ENCODE data around the gene BTN1A1. TPM values are rescaled to one million over a fixed set of nuclear protein-coding genes. Genes with fewer than 3 reads are reported as not detected.

Gene BTN1A1
- total and polyA plus RNA-seq, 9 of the 15 experiments (the other 6 are each of a cell fraction or from before 2014, with no cell fraction given): 0.01 to 0.15 (median 0.06) TPM; not detected in 4

DNA sequence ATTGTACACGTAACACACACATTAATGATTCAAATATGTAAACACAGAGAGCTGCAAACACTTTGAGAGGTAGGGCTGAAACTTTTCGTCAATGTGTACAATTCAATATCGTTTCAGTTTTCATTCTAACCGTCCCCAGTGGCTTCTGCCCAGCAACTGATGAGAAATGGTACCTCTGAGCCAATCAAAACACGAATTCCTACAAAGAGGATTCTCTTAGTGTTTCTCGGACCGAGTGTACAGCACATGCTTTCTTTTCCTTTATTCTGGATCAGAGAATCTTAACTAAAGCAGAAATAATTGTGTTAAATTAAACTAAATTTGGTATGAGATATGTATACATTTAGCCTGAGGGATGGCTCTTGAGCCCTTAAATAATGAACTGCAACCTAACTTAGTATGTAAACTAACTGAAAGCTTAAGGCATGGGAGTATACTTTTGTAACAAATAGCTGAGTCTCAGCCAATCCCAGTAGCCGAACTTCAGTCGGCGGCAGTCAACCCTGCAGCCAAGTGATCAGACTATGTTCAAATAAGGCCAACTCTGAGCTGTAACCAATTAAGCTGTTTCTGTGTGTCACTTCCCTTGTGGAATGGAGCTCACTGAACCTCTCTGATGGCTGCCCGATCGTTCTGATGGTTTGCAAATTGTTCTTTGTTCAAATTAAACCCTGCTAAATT is 26.2 kb upstream of the BTN1A1 start (continued):
- TF ChIP-seq, protein P1, sequence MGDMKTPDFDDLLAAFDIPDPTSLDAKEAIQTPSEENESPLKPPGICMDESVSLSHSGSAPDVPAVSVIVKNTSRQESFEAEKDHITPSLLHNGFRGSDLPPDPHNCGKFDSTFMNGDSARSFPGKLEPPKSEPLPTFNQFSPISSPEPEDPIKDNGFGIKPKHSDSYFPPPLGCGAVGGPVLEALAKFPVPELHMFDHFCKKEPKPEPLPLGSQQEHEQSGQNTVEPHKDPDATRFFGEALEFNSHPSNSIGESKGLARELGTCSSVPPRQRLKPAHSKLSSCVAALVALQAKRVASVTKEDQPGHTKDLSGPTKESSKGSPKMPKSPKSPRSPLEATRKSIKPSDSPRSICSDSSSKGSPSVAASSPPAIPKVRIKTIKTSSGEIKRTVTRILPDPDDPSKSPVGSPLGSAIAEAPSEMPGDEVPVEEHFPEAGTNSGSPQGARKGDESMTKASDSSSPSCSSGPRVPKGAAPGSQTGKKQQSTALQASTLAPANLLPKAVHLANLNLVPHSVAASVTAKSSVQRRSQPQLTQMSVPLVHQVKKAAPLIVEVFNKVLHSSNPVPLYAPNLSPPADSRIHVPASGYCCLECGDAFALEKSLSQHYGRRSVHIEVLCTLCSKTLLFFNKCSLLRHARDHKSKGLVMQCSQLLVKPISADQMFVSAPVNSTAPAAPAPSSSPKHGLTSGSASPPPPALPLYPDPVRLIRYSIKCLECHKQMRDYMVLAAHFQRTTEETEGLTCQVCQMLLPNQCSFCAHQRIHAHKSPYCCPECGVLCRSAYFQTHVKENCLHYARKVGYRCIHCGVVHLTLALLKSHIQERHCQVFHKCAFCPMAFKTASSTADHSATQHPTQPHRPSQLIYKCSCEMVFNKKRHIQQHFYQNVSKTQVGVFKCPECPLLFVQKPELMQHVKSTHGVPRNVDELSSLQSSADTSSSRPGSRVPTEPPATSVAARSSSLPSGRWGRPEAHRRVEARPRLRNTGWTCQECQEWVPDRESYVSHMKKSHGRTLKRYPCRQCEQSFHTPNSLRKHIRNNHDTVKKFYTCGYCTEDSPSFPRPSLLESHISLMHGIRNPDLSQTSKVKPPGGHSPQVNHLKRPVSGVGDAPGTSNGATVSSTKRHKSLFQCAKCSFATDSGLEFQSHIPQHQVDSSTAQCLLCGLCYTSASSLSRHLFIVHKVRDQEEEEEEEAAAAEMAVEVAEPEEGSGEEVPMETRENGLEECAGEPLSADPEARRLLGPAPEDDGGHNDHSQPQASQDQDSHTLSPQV (IDR thresholded peaks at IDR 0.05): peak; percentile 73
- TF ChIP-seq SP2 (IDR thresholded peaks at IDR 0.05; ENCODE audit: extremely low read depth, low read depth, low read length, poor library complexity, severe bottlenecking): no peak
- TF ChIP-seq PML (IDR thresholded peaks at IDR 0.05; ENCODE audit: low read length): peak; percentile 47; the same call in 1 of the 2 replicates
- TF ChIP-seq, protein P2, sequence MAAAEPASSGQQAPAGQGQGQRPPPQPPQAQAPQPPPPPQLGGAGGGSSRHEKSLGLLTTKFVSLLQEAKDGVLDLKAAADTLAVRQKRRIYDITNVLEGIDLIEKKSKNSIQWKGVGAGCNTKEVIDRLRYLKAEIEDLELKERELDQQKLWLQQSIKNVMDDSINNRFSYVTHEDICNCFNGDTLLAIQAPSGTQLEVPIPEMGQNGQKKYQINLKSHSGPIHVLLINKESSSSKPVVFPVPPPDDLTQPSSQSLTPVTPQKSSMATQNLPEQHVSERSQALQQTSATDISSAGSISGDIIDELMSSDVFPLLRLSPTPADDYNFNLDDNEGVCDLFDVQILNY (CRISPR knock-in tag; IDR thresholded peaks at IDR 0.05): no peak
- TF ChIP-seq, protein P3, sequence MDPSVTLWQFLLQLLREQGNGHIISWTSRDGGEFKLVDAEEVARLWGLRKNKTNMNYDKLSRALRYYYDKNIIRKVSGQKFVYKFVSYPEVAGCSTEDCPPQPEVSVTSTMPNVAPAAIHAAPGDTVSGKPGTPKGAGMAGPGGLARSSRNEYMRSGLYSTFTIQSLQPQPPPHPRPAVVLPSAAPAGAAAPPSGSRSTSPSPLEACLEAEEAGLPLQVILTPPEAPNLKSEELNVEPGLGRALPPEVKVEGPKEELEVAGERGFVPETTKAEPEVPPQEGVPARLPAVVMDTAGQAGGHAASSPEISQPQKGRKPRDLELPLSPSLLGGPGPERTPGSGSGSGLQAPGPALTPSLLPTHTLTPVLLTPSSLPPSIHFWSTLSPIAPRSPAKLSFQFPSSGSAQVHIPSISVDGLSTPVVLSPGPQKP (CRISPR knock-in tag; IDR thresholded peaks at IDR 0.05): no peak
- TF ChIP-seq YY1 (IDR thresholded peaks at IDR 0.05; ENCODE audit: borderline replicate concordance in 1 of 3, control insufficient read depth in 1 of 3, extremely low read depth in 1 of 3, insufficient read depth in 3 of 3, insufficient read length in 1 of 3, insufficient replicate concordance in 2 of 3, low read depth in 1 of 3, low read length in 2 of 3): peak in 2 of 3 experiments; percentile 44 to 66
- peak in 1 of 2 experiments; percentile 50; a peak in 2 of 4 replicates for TF ChIP-seq MAZ (CRISPR knock-in tag; conservative IDR thresholded peaks at IDR 0.05 in 1 of 2, IDR thresholded peaks at IDR 0.05 in 1 of 2)
- no peak for TF ChIP-seq HNRNPH1 (optimal IDR thresholded peaks at IDR 0.05; ENCODE audit: low read depth, low read length)
- TF ChIP-seq EP400 (IDR thresholded peaks at IDR 0.05): peak; percentile 86
- TF ChIP-seq LEF1 (IDR thresholded peaks at IDR 0.05): no peak
- no peak for TF ChIP-seq MYNN (IDR thresholded peaks at IDR 0.05)
- TF ChIP-seq MYNN (CRISPR knock-in tag; IDR thresholded peaks at IDR 0.05): no peak
- TF ChIP-seq, protein P4, sequence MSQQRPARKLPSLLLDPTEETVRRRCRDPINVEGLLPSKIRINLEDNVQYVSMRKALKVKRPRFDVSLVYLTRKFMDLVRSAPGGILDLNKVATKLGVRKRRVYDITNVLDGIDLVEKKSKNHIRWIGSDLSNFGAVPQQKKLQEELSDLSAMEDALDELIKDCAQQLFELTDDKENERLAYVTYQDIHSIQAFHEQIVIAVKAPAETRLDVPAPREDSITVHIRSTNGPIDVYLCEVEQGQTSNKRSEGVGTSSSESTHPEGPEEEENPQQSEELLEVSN (IDR thresholded peaks at IDR 0.05; ENCODE audit: borderline replicate concordance in 1 of 2, extremely low read depth in 1 of 2, insufficient read depth in 1 of 2, insufficient read length in 1 of 2, low read depth in 1 of 2, low read length in 1 of 2, poor library complexity in 1 of 2, severe bottlenecking in 1 of 2): peak in 1 of 2 experiments; percentile 31
- no peak; the same call in 1 of the 2 replicates for TF ChIP-seq ZNF75A (CRISPR knock-in tag; IDR thresholded peaks at IDR 0.05)
- TF ChIP-seq ZNF76 (CRISPR knock-in tag; IDR thresholded peaks at IDR 0.05; ENCODE audit: borderline replicate concordance): no peak
- peak; percentile 91 for TF ChIP-seq POLR2H (tag; IDR thresholded peaks at IDR 0.05; ENCODE audit: low read depth)
- TF ChIP-seq FOS (IDR thresholded peaks at IDR 0.05; ENCODE audit: extremely low read depth, insufficient read length): peak; percentile 54
- no peak for TF ChIP-seq XRCC5 (IDR thresholded peaks at IDR 0.05; ENCODE audit: low read depth, low read length)
- TF ChIP-seq ZNF436 (CRISPR knock-in tag; IDR thresholded peaks at IDR 0.05): no peak
- no peak for TF ChIP-seq FOXP1 (CRISPR knock-in tag; IDR thresholded peaks at IDR 0.05)
